HG03064 (cell line): ENCODE measurements around the gene GRIK5.
A peak's percentile ranks its signal among the peaks of the same experiment; 100 is the strongest.
"Not testable (repeated sequence)": the region's sequence is repeated elsewhere in the genome, so short reads cannot be mapped to it uniquely, and the experiment has no call there.

Experiments
- ATAC-seq: cut with Tn5 transposase; IDR thresholded peaks from one replicate; pipeline ENCODE4 v1.9.1; 2021; ENCODE audit warnings: low read depth; ENCODE audit not compliant: unreplicated experiment

GRIK5 gene, protein sequence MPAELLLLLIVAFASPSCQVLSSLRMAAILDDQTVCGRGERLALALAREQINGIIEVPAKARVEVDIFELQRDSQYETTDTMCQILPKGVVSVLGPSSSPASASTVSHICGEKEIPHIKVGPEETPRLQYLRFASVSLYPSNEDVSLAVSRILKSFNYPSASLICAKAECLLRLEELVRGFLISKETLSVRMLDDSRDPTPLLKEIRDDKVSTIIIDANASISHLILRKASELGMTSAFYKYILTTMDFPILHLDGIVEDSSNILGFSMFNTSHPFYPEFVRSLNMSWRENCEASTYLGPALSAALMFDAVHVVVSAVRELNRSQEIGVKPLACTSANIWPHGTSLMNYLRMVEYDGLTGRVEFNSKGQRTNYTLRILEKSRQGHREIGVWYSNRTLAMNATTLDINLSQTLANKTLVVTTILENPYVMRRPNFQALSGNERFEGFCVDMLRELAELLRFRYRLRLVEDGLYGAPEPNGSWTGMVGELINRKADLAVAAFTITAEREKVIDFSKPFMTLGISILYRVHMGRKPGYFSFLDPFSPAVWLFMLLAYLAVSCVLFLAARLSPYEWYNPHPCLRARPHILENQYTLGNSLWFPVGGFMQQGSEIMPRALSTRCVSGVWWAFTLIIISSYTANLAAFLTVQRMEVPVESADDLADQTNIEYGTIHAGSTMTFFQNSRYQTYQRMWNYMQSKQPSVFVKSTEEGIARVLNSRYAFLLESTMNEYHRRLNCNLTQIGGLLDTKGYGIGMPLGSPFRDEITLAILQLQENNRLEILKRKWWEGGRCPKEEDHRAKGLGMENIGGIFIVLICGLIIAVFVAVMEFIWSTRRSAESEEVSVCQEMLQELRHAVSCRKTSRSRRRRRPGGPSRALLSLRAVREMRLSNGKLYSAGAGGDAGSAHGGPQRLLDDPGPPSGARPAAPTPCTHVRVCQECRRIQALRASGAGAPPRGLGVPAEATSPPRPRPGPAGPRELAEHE

DNA sequence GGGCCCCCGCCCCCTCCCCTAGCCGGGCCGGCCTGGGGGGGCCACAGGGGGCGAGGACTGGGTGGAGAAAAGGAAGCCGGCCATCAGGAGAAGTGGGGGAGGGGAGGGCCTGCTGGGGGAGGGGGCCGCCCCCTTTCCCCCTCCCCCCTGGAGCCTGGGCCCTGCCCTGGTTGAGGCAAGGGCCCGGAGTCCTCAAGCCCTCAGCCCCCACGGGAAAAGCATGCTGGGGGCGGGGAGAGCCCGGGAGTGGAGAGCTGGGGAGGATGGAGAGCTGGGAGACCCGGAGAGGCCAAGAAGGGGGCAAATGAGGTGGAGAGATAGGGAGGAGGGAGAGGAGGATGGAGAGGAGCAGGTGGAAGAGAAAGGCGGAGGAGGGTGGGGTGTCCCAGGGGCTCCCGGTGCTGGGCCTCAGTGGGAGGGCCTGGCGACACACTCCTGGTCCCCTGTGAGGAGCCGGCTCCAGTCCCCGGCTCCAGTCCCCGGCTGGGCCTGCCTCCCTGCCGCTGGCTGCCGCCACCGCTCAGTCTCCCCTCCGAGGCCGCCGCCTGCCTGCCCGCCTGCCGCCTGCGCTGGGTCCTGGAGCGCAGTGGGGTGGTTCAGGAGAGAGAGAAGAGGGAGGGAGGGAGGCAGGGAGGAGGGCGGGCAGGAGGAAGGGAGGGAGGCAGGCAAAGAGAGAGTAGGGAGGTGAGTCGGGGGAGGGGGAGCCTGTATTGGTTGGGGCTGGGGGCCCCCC is at the start of gene GRIK5:
Gene GRIK5 (minus strand): TSS at position 588 of the 733 bp plus-strand sequence. CDS start 4,436 bp downstream, outside the sequence.
- no peak for ATAC-seq

DNA sequence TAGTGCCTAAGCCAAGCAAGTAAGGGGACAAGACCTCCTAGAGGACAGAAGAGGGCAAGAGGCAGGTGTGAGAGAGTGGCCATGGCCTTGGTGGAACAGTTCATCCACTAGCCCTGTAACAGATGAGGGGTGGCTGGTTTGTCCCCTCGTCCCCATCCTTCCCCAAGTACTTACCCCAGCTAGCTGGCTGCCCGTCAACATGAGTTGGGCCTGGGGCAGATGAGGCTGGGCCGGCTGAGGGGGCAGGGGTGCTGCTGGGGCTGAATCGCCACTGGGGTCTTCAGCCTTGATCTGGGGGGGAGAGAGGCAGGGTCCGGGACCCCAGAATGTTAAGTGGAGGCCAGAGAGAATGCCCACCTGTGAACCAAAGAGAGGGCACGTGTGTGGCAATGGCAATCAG is 47.1 kb upstream of the GRIK5 start:
- no peak for ATAC-seq

- no peak for ATAC-seq
Observed at GRCh38 chr19:42116308-42117075, 46.5 kb upstream of the GRIK5 start.

DNA sequence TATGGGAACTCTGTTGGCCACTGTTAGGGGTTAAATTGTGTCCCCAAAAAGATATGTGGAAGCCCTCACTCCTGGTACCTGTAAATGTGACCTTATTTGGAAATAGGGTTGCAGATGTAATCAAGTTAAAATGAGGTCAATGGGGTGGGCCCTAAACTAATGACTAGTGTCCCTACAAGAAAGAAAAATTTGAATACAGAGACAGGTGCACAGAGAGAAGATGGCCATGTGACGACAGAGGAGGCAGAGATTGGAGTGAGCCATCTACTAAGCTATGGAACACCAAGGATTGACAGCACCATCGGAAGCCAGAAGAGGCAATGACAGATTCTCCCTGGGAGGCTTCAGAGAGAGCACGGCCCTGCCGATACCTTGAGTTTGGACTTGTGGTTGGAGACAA is 45.7 kb upstream of the GRIK5 start:
- no peak for ATAC-seq

GRCh38 chr19:42115219-42115618 is 45.2 kb upstream of the GRIK5 start:
- no peak for ATAC-seq

DNA sequence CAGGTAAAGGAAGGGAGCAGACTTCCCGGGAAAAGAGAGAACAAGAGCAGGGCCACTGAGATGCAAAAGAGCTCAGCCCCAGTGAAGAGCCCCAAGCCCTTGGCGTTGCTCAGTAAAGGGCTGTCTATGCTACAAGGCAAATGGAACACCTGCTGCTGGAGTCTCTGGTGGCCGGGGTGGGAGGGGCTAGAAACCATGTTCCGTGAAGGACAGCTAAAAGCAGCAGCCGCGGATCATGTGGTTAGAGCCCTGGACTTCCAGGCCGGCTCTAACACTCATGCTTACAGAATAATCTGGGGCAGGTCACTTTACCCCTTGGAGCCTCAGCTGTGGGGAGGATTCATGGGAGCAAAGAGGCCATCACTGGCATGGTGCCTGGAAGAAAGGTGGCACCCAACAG is 44.4 kb upstream of the GRIK5 start:
- no peak for ATAC-seq

DNA sequence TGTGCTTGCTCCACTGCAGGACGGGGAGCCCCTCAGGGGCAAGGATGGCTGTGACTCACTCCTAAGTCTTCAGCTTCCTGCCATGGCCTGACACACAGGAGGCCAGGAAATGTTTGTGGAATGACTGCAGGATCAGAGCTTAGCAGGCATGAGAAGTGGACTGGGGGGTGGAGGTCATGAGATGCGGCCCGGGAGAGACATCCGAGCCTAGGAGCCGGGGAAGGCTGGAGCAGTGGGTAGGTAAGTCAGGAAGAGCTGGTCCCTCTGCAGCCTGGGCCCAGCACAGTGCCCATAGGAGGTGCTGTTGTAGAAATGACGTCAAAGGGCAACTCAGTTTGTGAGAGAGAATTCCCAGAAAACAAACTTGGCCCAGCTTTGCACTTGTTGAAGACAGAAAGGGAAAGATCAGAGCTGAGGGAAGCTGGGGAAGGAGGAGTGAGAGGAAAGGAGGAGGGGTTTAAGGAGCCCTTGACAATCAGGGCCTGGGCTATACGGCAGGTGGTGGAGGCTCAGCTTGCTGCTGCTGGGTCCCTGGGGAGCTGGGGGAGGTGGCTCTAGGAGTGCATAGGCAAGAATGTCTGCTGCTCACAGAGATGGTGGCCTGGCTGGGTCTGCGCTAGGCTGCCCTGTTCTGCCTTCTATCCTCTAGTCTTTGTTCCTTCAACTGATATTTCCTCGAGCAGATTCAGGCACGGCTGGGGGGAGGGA is 43.8 kb upstream of the GRIK5 start:
- ATAC-seq, result no peak

DNA sequence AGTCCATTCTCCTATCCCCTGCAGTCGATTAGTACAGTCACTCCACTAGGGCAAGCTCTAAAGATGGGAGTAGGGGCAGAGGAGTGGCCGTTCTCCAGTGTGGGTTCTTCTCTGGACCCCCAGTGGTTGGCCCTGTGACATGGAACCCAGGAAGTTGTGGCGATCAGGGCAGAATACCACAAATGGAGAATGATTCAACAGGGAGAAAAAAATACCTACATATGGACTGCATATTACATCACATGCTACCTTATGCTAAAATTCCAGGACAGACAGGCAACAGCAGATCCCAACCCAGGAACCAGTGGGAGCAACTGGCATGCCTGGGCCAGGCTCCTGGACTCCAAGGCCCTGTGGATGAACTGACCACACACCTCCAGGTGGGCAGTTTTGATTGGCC is 41.8 kb upstream of the GRIK5 start:
- ATAC-seq, result no peak

DNA sequence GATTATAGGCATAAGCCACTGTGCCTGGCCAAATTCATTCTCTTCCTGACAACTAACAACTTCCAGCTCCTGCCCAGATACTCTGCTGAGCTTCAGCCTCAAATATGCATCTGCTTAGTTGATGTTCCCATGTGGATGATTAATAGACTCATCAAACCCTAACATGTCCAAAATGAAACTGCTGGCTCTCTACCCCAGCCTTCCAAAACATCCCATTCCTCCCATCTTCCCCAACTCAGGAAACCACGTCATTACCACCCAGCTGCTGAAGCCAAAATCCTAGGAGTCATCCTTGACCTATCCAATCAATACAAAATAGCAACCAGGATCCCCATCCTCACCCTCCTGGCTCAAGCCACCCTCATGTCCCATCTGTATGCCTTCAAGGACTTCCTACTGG is 41.4 kb upstream of the GRIK5 start:
- ATAC-seq, result no peak

- no peak for ATAC-seq
Observed at GRCh38 chr19:42110658-42111057, 40.7 kb upstream of the GRIK5 start.

GRCh38 chr19:42109896-42110295 is 39.9 kb upstream of the GRIK5 start:
- no peak for ATAC-seq

- ATAC-seq, result peak; percentile 67
Observed at GRCh38 chr19:42108527-42109389, 38.8 kb upstream of the GRIK5 start.

- ATAC-seq, result no peak
Observed at GRCh38 chr19:42105368-42105767, 35.4 kb upstream of the GRIK5 start.

DNA sequence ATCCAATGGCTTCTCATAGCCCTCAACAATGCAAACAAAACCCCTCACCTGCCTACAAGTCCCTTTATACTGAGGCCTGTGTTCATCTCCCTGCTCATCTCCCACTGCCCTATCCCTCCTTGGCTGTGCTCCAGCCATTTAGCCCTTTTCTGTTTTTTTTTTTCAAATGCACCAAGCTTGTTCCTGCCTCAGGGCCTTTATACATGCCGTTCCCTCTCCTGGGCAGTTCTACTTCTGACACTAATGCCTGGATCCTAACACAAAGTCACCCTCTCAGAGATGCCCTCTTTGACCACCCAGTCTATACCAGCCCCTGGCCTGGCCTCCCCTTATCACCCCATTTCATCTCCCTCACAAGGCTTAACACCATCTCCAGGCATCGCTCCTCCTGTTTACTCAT is 32.9 kb upstream of the GRIK5 start:
- ATAC-seq, result no peak

- ATAC-seq, result not testable (repeated sequence)
Observed at GRCh38 chr19:42100241-42100640, 30.2 kb upstream of the GRIK5 start.

DNA sequence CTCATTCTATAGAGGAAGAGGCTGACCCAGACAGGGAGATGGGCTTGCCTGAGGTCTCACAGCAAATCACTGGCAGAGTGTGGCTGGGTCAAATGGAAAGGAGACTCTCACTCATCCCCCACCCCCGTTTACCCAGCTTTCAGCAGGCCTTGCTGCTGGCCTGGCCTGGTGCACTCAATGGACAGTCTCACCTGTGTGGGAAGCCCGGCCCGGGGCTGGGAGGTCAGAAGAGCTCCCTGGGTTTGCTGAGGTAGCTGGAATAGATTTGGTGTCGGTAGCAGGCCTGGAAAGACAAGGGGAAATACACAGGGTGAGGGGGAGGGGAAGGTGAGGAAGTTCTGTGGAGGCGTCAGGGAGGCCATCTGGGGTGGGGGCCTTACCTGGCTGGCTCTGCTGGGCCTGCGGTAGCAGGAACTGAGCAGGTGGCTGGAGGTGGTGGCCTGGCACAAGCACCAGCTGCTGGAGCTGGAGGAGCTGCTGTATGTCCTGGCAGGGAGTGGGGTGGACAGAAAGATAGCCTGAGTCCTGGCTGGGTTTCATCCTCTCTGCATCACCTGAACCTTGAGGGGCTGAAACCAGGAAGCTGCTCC is 29.4 kb upstream of the GRIK5 start:
- ATAC-seq, result no peak

DNA sequence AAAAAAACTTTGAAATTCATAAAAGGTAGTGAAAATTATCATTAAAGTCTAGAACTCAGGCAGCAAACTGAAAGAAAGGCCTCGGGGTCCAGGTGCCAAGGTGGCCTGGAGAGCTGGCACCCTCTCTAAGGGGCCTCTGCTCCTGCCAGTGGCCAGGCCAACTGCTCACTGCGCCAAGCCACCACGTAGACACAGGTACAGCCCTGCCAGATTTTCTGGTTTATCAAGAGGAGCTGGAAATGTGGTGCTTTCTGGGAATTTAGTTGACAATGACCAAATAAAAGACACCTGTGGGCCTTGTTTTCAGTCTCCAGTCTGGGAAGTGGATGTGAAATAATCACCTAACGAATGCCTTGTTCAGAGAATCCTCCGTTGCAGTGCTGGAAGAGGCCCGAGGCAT is 28.8 kb upstream of the GRIK5 start:
- no peak for ATAC-seq

DNA sequence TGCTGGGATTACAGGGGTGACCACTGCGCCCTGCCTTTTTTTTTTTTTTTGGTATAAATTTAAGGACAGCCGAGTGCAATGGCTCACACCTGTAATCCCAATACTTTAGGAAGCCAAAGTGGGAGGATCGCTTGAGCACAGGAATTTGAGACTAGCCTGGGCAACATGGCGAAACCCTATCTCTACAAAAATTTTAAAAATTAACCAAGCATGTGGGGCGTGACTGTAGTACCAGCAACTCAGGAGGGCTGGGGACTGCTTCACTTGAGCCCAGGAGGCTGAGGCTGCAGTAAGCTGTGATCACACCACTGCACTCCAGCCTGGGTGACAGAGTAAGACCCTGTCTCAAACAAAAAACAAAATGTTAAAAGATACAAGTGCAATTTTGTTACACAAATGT is 27.5 kb upstream of the GRIK5 start:
- no peak for ATAC-seq
